HL-60 (cell line): Measurements from ENCODE around the gene SYNGR4.

Source experiments
- CTCF ChIP-seq: IDR thresholded peaks from one replicate; pipeline ENCODE4 v1.5.1; 2011; ENCODE audit warnings: low read length, control low read depth, inconsistent platforms; ENCODE audit not compliant: insufficient read depth
- POLR2AphosphoS5 ChIP-seq: IDR thresholded peaks from 2 replicates; pipeline ENCODE4 v1.6.1; 2012; ENCODE audit warnings: low read depth
- REST ChIP-seq: IDR thresholded peaks from 2 replicates; pipeline ENCODE4 v1.6.1; 2012; ENCODE audit warnings: low read depth; ENCODE audit not compliant: insufficient replicate concordance

GRCh38 chr19:48333467-48334384, 30.4 kb upstream of the SYNGR4 start:
- TF ChIP-seq CTCF (peak; percentile 87), POLR2AphosphoS5 (peak; percentile 48; the same call in 1 of the 2 replicates), REST (no peak)
